IMR-90 (cell line): ENCODE results near the gene NARF. TPM values are rescaled to one million over a fixed set of nuclear protein-coding genes. Genes with fewer than 3 reads are reported as not detected.

ENCODE experiments used
- ATAC-seq: fragments of 200-7000 bp; cut with Tn5 transposase; 2 replicates; pipeline ENCODE4 v1.9.1; 2020; ENCODE audit warnings: low read depth, mild to moderate bottlenecking, moderate library complexity
- BruUV-seq: library from RNA; stranded (reverse); fragments of 400-500 nt; replicated peaks from 2 replicates; lab custom pipeline; 2021; lab: Mats Ljungman, UMichigan
- CTCF ChIA-PET: fragments of 300-600 bp; formaldehyde crosslinking; extraction: SDS; loops from one replicate; lab custom pipeline; 2021; ENCODE audit warnings: antibody characterized with exemption; lab: Yijun Ruan, JAX
- POLR2A ChIA-PET: fragments of 300-600 bp; sonication (Branson Sonifier 250); formaldehyde crosslinking; loops from one replicate; lab custom pipeline; 2022; ENCODE audit warnings: antibody characterized with exemption; ENCODE audit not compliant: unreplicated experiment; lab: Charles Lee
- DNase-seq: peaks from one replicate; pipeline ENCODE4 v3.0.0; 2013
- H2AFZ ChIP-seq: replicated peaks from 2 replicates; pipeline ENCODE3; 2013; ENCODE audit warnings: low read length, mild to moderate bottlenecking; ENCODE audit not compliant: poor library complexity
- H2AK5ac ChIP-seq: 2 replicates; pipeline ENCODE4 v1.6.1; 2013; ENCODE audit warnings: low read depth, low read length, inconsistent platforms
- H2AK9ac ChIP-seq: replicated peaks from 2 replicates; pipeline ENCODE3; 2013; ENCODE audit warnings: mild to moderate bottlenecking, low read depth, low read length, moderate library complexity; ENCODE audit not compliant: poor library complexity
- H2BK120ac ChIP-seq: 2 replicates; pipeline ENCODE4 v1.6.1; 2013; ENCODE audit warnings: low read depth, low read length, inconsistent platforms
- H2BK15ac ChIP-seq: 3 replicates; pipeline ENCODE4 v1.6.1; 2013; ENCODE audit warnings: low read depth, low read length, inconsistent platforms
- H2BK20ac ChIP-seq: 2 replicates; pipeline ENCODE4 v1.6.1; 2013; ENCODE audit warnings: low read depth, mild to moderate bottlenecking, inconsistent platforms, low read length, moderate library complexity
- H2BK5ac ChIP-seq: 2 replicates; pipeline ENCODE4 v1.6.1; 2013; ENCODE audit warnings: mild to moderate bottlenecking, low read depth, low read length, inconsistent platforms; ENCODE audit not compliant: poor library complexity, severe bottlenecking
- H3K14ac ChIP-seq: replicated peaks from 2 replicates; pipeline ENCODE4 v1.6.1; 2013; ENCODE audit warnings: low read depth, low read length, inconsistent platforms
- H3K18ac ChIP-seq: 2 replicates; pipeline ENCODE4 v1.6.1; 2013; ENCODE audit warnings: low read depth, low read length, control low read depth
- H3K23ac ChIP-seq: 2 replicates; pipeline ENCODE4 v1.6.1; 2013; ENCODE audit warnings: low read depth, low read length, inconsistent platforms
- H3K27ac ChIP-seq: 2 replicates; pipeline ENCODE4 v1.5.1; 2013; ENCODE audit warnings: mild to moderate bottlenecking, control low read depth, low read length; ENCODE audit not compliant: insufficient read depth
- H3K27me3 ChIP-seq: 2 replicates; pipeline ENCODE4 v1.6.1; 2013; ENCODE audit warnings: low read length; ENCODE audit not compliant: control insufficient read depth, insufficient read depth
- H3K36me3 ChIP-seq: 2 replicates; pipeline ENCODE4 v1.6.1; 2013; ENCODE audit warnings: low read length, mixed read lengths; ENCODE audit not compliant: control insufficient read depth, insufficient read depth
- H3K4ac ChIP-seq: 2 replicates; pipeline ENCODE4 v1.6.1; 2013; ENCODE audit warnings: low read depth, low read length, inconsistent platforms
- H3K4me1 ChIP-seq: 2 replicates; pipeline ENCODE4 v1.6.1; 2013; ENCODE audit warnings: low read length, mixed read lengths; ENCODE audit not compliant: control insufficient read depth, insufficient read depth
- H3K4me2 ChIP-seq: 2 replicates; pipeline ENCODE4 v1.6.1; 2013; ENCODE audit warnings: low read depth, mild to moderate bottlenecking, control low read depth, low read length, moderate library complexity
- H3K4me3 ChIP-seq: 2 replicates; pipeline ENCODE4 v1.5.1; 2013; ENCODE audit warnings: low read depth, mild to moderate bottlenecking, control low read depth, low read length, moderate library complexity; ENCODE audit not compliant: insufficient read depth
- H3K56ac ChIP-seq: 2 replicates; pipeline ENCODE4 v1.6.1; 2013; ENCODE audit warnings: low read length, inconsistent platforms; ENCODE audit not compliant: insufficient read depth; ENCODE audit errors: extremely low read depth
- H3K79me1 ChIP-seq, 2 experiments: 2 replicates each; pipeline ENCODE4 v1.6.1; 2013; ENCODE audit warnings: low read length in 2 of 2, inconsistent platforms in 1 of 2, low read depth in 1 of 2
- H3K9ac ChIP-seq: 2 replicates; pipeline ENCODE4 v1.6.1; 2013; ENCODE audit warnings: low read depth, low read length, control low read depth
- H3K9me1 ChIP-seq: 2 replicates; pipeline ENCODE4 v1.6.1; 2013; ENCODE audit warnings: low read length, inconsistent platforms; ENCODE audit not compliant: insufficient read depth
- H3K9me3 ChIP-seq: 2 replicates; pipeline ENCODE4 v1.6.1; 2013; ENCODE audit warnings: low read length; ENCODE audit not compliant: control insufficient read depth, insufficient read depth
- H4K20me1 ChIP-seq: 2 replicates; pipeline ENCODE4 v1.6.1; 2013; ENCODE audit warnings: low read length, inconsistent platforms; ENCODE audit not compliant: insufficient read depth
- H4K5ac ChIP-seq: 2 replicates; pipeline ENCODE4 v1.6.1; 2013; ENCODE audit warnings: mild to moderate bottlenecking, low read depth, low read length, control low read depth
- H4K8ac ChIP-seq, 2 experiments: 2 replicates each; pipeline ENCODE4 v1.6.1; 2013; ENCODE audit warnings: low read depth in 2 of 2, low read length in 2 of 2, control low read depth in 1 of 2, inconsistent platforms in 1 of 2
- H4K91ac ChIP-seq: 2 replicates; pipeline ENCODE4 v1.6.1; 2013; ENCODE audit warnings: low read depth, low read length, inconsistent platforms; ENCODE audit not compliant: insufficient read depth
- BHLHE40 ChIP-seq: fragments of 150-350 bp; IDR thresholded peaks from 2 replicates; pipeline ENCODE4 v1.6.1; 2016; ENCODE audit warnings: mild to moderate bottlenecking, low read depth, low read length
- CHD1 ChIP-seq: IDR thresholded peaks from 2 replicates; pipeline ENCODE4 v1.6.1; 2012; ENCODE audit warnings: low read depth, low read length, improper control_type of control experiment
- CTCF ChIP-seq: conservative IDR thresholded peaks from 2 replicates; pipeline ENCODE4 v1.5.1; 2012; ENCODE audit warnings: mild to moderate bottlenecking, low read depth, low read length, improper control_type of control experiment
- MXI1 ChIP-seq: IDR thresholded peaks from 2 replicates; pipeline ENCODE4 v1.6.1; 2012; ENCODE audit warnings: low read depth, mild to moderate bottlenecking, low read length, moderate library complexity, borderline replicate concordance
- POLR2A ChIP-seq: IDR thresholded peaks from 2 replicates; pipeline ENCODE4 v1.6.1; 2012; ENCODE audit warnings: mild to moderate bottlenecking, low read depth, low read length
- RAD21 ChIP-seq: IDR thresholded peaks from 2 replicates; pipeline ENCODE4 v1.6.1; 2012; ENCODE audit warnings: low read length, improper control_type of control experiment
- RCOR1 ChIP-seq: IDR thresholded peaks from 2 replicates; pipeline ENCODE4 v1.6.1; 2012; ENCODE audit warnings: mild to moderate bottlenecking, low read length, improper control_type of control experiment; ENCODE audit not compliant: insufficient replicate concordance
- WGBS, 2 experiments: methylation state at CpG; one replicate each; pipeline versions ENCODE4 v1.1.5 to v1.1.7; 2013; ENCODE audit warnings: missing lambda C conversion rate in 2 of 2; ENCODE audit not compliant: insufficient read length in 1 of 2; ENCODE audit errors: extremely low coverage in 2 of 2; 5-methylcytosine and 5-hydroxymethylcytosine counted together
- dilution Hi-C: fragments of 300-500 bp; cut with HindIII; formaldehyde crosslinking; loops from one replicate; pipeline ENCODE4 v1.14.3; 2018; ENCODE audit warnings: low sequenced_read_pairs; ENCODE audit not compliant: unreplicated experiment
- in situ Hi-C: fragments of 300-500 bp; cut with MboI; formaldehyde crosslinking; loops from 3 replicates; pipeline ENCODE4 v1.14.3; 2019; ENCODE audit warnings: low sequenced_read_pairs, inconsistent platforms, mixed read lengths
- intact Hi-C: fragments of 100-400 bp; cut with micrococcal nuclease; formaldehyde crosslinking; loops from 2 replicates; pipeline ENCODE4 v1.10.0; 2022
- polyA plus RNA-seq, 3 experiments: library from polyadenylated mRNA; depleted of rRNA; stranded (reverse); fragments of >200 nt; gene quantifications; 2 replicates each; pipeline ENCODE4 v1.2.3, GENCODE V29; 2012; ENCODE audit warnings: low replicate concordance in 1 of 3
- total RNA-seq: library from RNA; depleted of rRNA; stranded (reverse); fragments of >200 nt; gene quantifications from 2 replicates; pipeline ENCODE4 v1.2.3, GENCODE V29; 2012
- TF ChIP-seq, protein P1 (sequence below): fragments of 150-350 bp; IDR thresholded peaks from 2 replicates; pipeline ENCODE4 v1.6.1; 2017; ENCODE audit warnings: mild to moderate bottlenecking, antibody characterized with exemption, low read length, low read depth

The NARF gene
- total and polyA plus RNA-seq, 2 of the 4 experiments (the other 2 are of a cell fraction), result 83.7 to 94.8 TPM

DNA sequence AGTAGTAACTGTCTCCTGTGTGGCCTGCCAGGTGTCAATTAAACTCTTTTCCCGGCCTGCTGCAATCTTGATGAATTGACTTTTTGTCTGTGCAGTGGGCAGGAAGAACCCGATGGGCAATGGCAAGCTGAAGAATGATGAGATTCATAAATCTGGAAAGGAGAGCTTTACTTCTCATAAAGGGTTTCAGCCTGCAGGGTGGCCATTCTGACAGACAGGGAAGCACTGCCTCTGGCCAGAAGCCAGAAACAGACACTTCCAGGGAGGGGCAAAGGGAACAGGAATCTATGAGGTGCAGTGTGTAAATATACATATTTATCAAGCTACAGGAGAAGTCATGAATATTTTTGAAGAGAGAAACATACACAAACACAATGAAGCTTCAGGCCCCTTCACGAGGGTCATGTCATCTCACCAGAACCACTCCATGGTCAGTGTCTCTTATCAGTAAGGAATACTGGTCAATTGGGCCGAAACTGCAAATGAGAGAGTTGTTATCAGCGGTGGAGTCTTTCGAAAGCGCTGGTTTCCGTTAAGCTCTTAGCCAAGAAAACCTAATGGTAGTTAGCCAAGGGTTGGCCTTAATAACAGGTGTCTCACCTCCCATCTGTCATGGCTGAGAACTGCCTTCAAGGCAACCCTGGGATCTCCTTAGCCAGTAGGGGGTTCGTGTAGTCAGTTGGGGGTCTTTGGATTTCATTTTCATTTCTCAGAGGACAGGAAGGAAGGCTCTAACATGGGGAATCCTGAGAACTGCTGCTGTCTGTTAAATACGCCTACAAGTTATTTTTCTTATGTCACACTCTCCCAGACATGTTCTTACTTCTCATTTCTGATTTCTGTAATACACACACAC, 1.2 kb upstream of the NARF start (continued):
- TF ChIP-seq BHLHE40 (no peak), CHD1 (no peak), RAD21 (no peak)

DNA sequence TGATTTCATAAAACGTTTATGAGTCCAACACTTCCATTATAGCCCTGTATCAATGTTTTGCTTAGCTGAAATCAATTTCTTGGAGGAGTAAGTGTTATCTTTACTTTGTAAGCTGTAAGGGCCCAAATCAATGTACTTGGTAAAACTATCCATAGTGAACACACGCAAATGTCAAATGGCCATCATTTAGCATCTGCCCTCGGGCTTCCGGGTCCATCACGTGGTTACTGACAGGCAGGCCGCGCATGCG, 687 bp upstream of the NARF start:
- Histone ChIP-seq H3K79me1 (peaks cover 13 to 39% of the 10 kb centered on the region in 2 experiments), H3K56ac (no peak overlapping the region), H3K4me2 (peak overlapping the region; percentile 80), H3K18ac (no peak overlapping the region), H4K8ac (peak overlapping the region; percentile 14 to 78), H3K4me3 (peak overlapping the region; percentile 55), H2AK5ac (no peak overlapping the region), H3K14ac (peak overlapping the region; percentile 32; the same call in 1 of the 2 replicates), H4K91ac (peak overlapping the region; percentile 54; the same call in 1 of the 2 replicates), H3K9me3 (no peaks in the 10 kb centered on the region), H2BK15ac (no peak overlapping the region), H2BK5ac (peak overlapping the region; percentile 87), H4K5ac (peak overlapping the region; percentile 40; the same call in 1 of the 2 replicates), H3K36me3 (peaks cover 23% of the 10 kb centered on the region), H2BK120ac (no peak overlapping the region), H4K20me1 (peaks cover 13% of the 10 kb centered on the region), H2AFZ (peak overlapping the region; percentile 95), H3K4ac (peak overlapping the region; percentile 37), H2AK9ac (peak overlapping the region; percentile 98), H3K9me1 (peaks cover 8% of the 10 kb centered on the region; the same call in 1 of the 2 replicates), H3K23ac (peak overlapping the region; percentile 1; the same call in 1 of the 2 replicates), H3K4me1 (peaks cover 3% of the 10 kb centered on the region), H3K9ac (peak overlapping the region; percentile 10; the same call in 1 of the 2 replicates), H3K27me3 (no peaks in the 10 kb centered on the region), H3K27ac (peak overlapping the region; percentile 86), H2BK20ac (no peak overlapping the region)
- BruUV-seq, result no TSS peak
- DNase-seq, result no peak
- POLR2A ChIA-PET, result no interaction called here
- CTCF ChIA-PET, result no interaction called here
- ATAC-seq, result no peak
- intact Hi-C loops, result loop anchor here (1.0 to 5.0 kb wide), 2 partner anchors 73 to 94 kb away; no protein-coding TSS in a partner anchor
- in situ Hi-C loops, result no loop called here
- dilution Hi-C loops, result no loop called here
- no CpG with 5 or more reads among the region's 8 CpGs for WGBS, 2 experiments
- no peak for TF ChIP-seq CTCF
- no peak for TF ChIP-seq BHLHE40
- TF ChIP-seq POLR2A, result no peak
- no peak for TF ChIP-seq RCOR1
- TF ChIP-seq, protein P1, sequence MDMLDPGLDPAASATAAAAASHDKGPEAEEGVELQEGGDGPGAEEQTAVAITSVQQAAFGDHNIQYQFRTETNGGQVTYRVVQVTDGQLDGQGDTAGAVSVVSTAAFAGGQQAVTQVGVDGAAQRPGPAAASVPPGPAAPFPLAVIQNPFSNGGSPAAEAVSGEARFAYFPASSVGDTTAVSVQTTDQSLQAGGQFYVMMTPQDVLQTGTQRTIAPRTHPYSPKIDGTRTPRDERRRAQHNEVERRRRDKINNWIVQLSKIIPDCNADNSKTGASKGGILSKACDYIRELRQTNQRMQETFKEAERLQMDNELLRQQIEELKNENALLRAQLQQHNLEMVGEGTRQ, result peak; percentile 97
- 0 out of 2 replicates have a peak, but pooled peaks have one; percentile 30 for TF ChIP-seq MXI1
- no peak for TF ChIP-seq CHD1
